Activated B cell treated with CpG ODN at 0.5 μM for 24 hours (primary cell): ENCODE measurements around the gene MTX1. TPM values are rescaled to one million over a fixed set of nuclear protein-coding genes. Genes with fewer than 3 reads are reported as not detected.

Experiments used
- ATAC-seq: fragments of 200-7000 bp; cut with Tn5 transposase; one replicate; pipeline ENCODE4 v1.10.0; 2021; ENCODE audit warnings: low read depth, mild to moderate bottlenecking, moderate library complexity
- CTCF ChIA-PET: fragments of 350-600 bp; sonication (Branson Sonifier 250); formaldehyde crosslinking; loops from one replicate; lab custom pipeline; 2021; ENCODE audit warnings: antibody characterized with exemption; lab: Charles Lee
- POLR2A ChIA-PET: fragments of 350-600 bp; sonication (Branson Sonifier 250); formaldehyde crosslinking; loops from one replicate; lab custom pipeline; 2021; ENCODE audit warnings: antibody characterized with exemption; lab: Charles Lee
- DNase-seq: peaks from one replicate; pipeline ENCODE4 v3.0.0; 2022
- H3K27ac Mint-ChIP-seq: one replicate; pipeline ENCODE4 v1.8.0; 2020; ENCODE audit warnings: mixed read lengths
- H3K27me3 Mint-ChIP-seq: one replicate; pipeline ENCODE4 v1.8.0; 2021; ENCODE audit warnings: mixed read lengths
- H3K36me3 Mint-ChIP-seq: one replicate; pipeline ENCODE4 v1.8.0; 2021; ENCODE audit warnings: low read depth, mixed read lengths
- H3K4me1 Mint-ChIP-seq: one replicate; pipeline ENCODE4 v1.8.0; 2021; ENCODE audit warnings: mixed read lengths
- H3K4me3 Mint-ChIP-seq: one replicate; pipeline ENCODE4 v1.8.0; 2020; ENCODE audit warnings: mild to moderate bottlenecking, mixed read lengths
- H3K9me3 Mint-ChIP-seq: one replicate; pipeline ENCODE4 v1.8.0; 2020; ENCODE audit warnings: mixed read lengths
- CTCF ChIP-seq: fragments of 200-600 bp; IDR thresholded peaks from one replicate; pipeline ENCODE4 v1.8.0; 2022; ENCODE audit warnings: antibody characterized with exemption, mild to moderate bottlenecking
- intact Hi-C: fragments of 100-400 bp; cut with micrococcal nuclease; formaldehyde crosslinking; loops from one replicate; pipeline ENCODE4 v1.15.1; 2024
- total RNA-seq: library from RNA; stranded (reverse); gene quantifications from 2 replicates; pipeline ENCODE4 v1.2.3, GENCODE V29; 2022

MTX1 gene
- total RNA-seq, 1 donor from 2014 or later = 36.7 TPM

- no peak overlapping the region for H3K4me3 Mint-ChIP-seq
- CTCF ChIA-PET = no interaction called here
- H3K4me1 Mint-ChIP-seq = peaks cover 26% of the 10 kb centered on the region
- no peak overlapping the region for H3K27ac Mint-ChIP-seq
- POLR2A ChIA-PET = no interaction called here
- DNase-seq = no peak
- H3K27me3 Mint-ChIP-seq = no peaks in the 10 kb centered on the region
- TF ChIP-seq CTCF = no peak
- no peaks in the 10 kb centered on the region for H3K36me3 Mint-ChIP-seq
- ATAC-seq = no peak
- no peaks in the 10 kb centered on the region for H3K9me3 Mint-ChIP-seq
- intact Hi-C loops = no loop called here
Measured at GRCh38 chr1:155196893-155197638, 11.4 kb upstream of the MTX1 start.

- POLR2A ChIA-PET = no interaction called here
Measured at GRCh38 chr1:155197901-155198546, 10.5 kb upstream of the MTX1 start.

GRCh38 chr1:155198547-155198906 is 10.0 kb upstream of the MTX1 start:
- Mint-ChIP-seq H3K36me3 (no peaks in the 10 kb centered on the region), H3K27me3 (no peaks in the 10 kb centered on the region), H3K27ac (no peak overlapping the region), H3K4me1 (peaks cover 13% of the 10 kb centered on the region), H3K4me3 (no peak overlapping the region), H3K9me3 (no peaks in the 10 kb centered on the region)
- TF ChIP-seq CTCF = no peak
- no peak for ATAC-seq
- POLR2A ChIA-PET = no interaction called here
- no peak for DNase-seq
- intact Hi-C loops = no loop called here
- CTCF ChIA-PET = no interaction called here

More at GRCh38 chr1:155197901-155198546, 10.5 kb upstream of the MTX1 start:
- no peak for TF ChIP-seq CTCF
- Mint-ChIP-seq H3K4me1 (peaks cover 18% of the 10 kb centered on the region), H3K4me3 (no peak overlapping the region), H3K36me3 (no peaks in the 10 kb centered on the region), H3K27ac (peak overlapping the region; percentile 14), H3K9me3 (no peaks in the 10 kb centered on the region), H3K27me3 (no peaks in the 10 kb centered on the region)
- CTCF ChIA-PET = no interaction called here
- ATAC-seq (no peak), DNase-seq (no peak)
- intact Hi-C loops = no loop called here

- intact Hi-C loops = no loop called here
- DNase-seq (no peak), ATAC-seq (no peak)
- no peaks in the 10 kb centered on the region for H3K27me3 Mint-ChIP-seq
- POLR2A ChIA-PET = no interaction called here
- no peaks in the 10 kb centered on the region for H3K9me3 Mint-ChIP-seq
- no peak for TF ChIP-seq CTCF
- peaks cover 3% of the 10 kb centered on the region for H3K4me1 Mint-ChIP-seq
- CTCF ChIA-PET = no interaction called here
- H3K36me3 Mint-ChIP-seq = no peaks in the 10 kb centered on the region
- H3K27ac Mint-ChIP-seq = no peak overlapping the region
- no peak overlapping the region for H3K4me3 Mint-ChIP-seq
Measured at GRCh38 chr1:155199792-155200191, 8.7 kb upstream of the MTX1 start.

GRCh38 chr1:155200920-155201319 is 7.6 kb upstream of the MTX1 start:
- no peak for ATAC-seq
- no peaks in the 10 kb centered on the region for H3K36me3 Mint-ChIP-seq
- no peaks in the 10 kb centered on the region for H3K4me1 Mint-ChIP-seq
- no peak for DNase-seq
- H3K27ac Mint-ChIP-seq = no peak overlapping the region
- no peak for TF ChIP-seq CTCF
- H3K4me3 Mint-ChIP-seq = no peak overlapping the region
- intact Hi-C loops = no loop called here
- ChIA-PET POLR2A (no interaction called here), CTCF (interaction anchor here (0.8 kb wide), 1 partner anchor 16 kb away, joined by 3 read pairs; no protein-coding TSS in a partner anchor)
- H3K9me3 Mint-ChIP-seq = no peaks in the 10 kb centered on the region
- H3K27me3 Mint-ChIP-seq = no peaks in the 10 kb centered on the region
